Neural cell (in vitro differentiated cells): Measurements from ENCODE around the gene AGPAT3. TPM values are rescaled to one million over a fixed set of nuclear protein-coding genes. Genes with fewer than 3 reads are reported as not detected.

Experiments
- H2AFZ ChIP-seq: fragments of 200-600, 300-800 bp; sonication (generic), shearing (Covaris generic); 2 replicates; pipeline ENCODE4 v1.6.0; 2014; ENCODE audit warnings: low read depth, mild to moderate bottlenecking, antibody characterized with exemption, low read length, moderate library complexity
- H3F3A ChIP-seq: fragments of 200-600 bp; shearing (Covaris generic); 2 replicates; pipeline ENCODE4 v1.6.1; 2016; ENCODE audit warnings: mild to moderate bottlenecking, moderate library complexity, mixed read lengths, antibody characterized with exemption, low read length; ENCODE audit not compliant: insufficient read depth, poor library complexity, severe bottlenecking
- H3K27ac ChIP-seq: fragments of 200-600, 300-800 bp; sonication (generic), shearing (Covaris generic); 2 replicates; pipeline ENCODE4 v1.5.1; 2014; ENCODE audit warnings: mild to moderate bottlenecking, low read length, moderate library complexity
- H3K27me3 ChIP-seq: fragments of 300-800, 200-600 bp; sonication (generic), shearing (Covaris generic); 2 replicates; pipeline ENCODE4 v1.6.0; 2014; ENCODE audit warnings: mild to moderate bottlenecking, low read depth, low read length, moderate library complexity; ENCODE audit not compliant: insufficient read depth
- H3K36me3 ChIP-seq: fragments of 300-800, 200-600 bp; sonication (generic), shearing (Covaris generic); 2 replicates; pipeline ENCODE4 v1.5.1; 2014; ENCODE audit warnings: mild to moderate bottlenecking, antibody characterized with exemption, low read length, moderate library complexity; ENCODE audit not compliant: insufficient read depth
- H3K4me2 ChIP-seq: fragments of 300-800, 200-600 bp; sonication (generic), shearing (Covaris generic); 2 replicates; pipeline ENCODE4 v1.6.0; 2014; ENCODE audit warnings: mild to moderate bottlenecking, low read length
- H3K4me3 ChIP-seq: fragments of 300-800, 200-600 bp; sonication (generic), shearing (Covaris generic); 2 replicates; pipeline ENCODE4 v1.5.1; 2014; ENCODE audit warnings: mild to moderate bottlenecking, low read length, moderate library complexity
- H3K79me2 ChIP-seq: fragments of 200-600 bp; shearing (Covaris generic); replicated peaks from 2 replicates; pipeline ENCODE4 v1.6.0; 2014; ENCODE audit warnings: mild to moderate bottlenecking, low read length, moderate library complexity; ENCODE audit not compliant: insufficient read depth
- H3K9ac ChIP-seq: fragments of 300-800, 200-600 bp; sonication (generic), shearing (Covaris generic); 2 replicates; pipeline ENCODE4 v1.6.1; 2016; ENCODE audit warnings: mild to moderate bottlenecking, low read length, mixed read lengths
- H3K9me2 ChIP-seq: fragments of 200-600 bp; shearing (Covaris generic); 2 replicates; pipeline ENCODE4 v1.6.1; 2016; ENCODE audit warnings: mild to moderate bottlenecking, low read length, mixed read lengths; ENCODE audit not compliant: insufficient read depth
- H3K9me3 ChIP-seq: fragments of 200-600, 300-800 bp; sonication (generic), shearing (Covaris generic); 2 replicates; pipeline ENCODE4 v1.6.1; 2016; ENCODE audit warnings: mild to moderate bottlenecking, mixed run types, low read length, moderate library complexity, mixed read lengths
- H4K20me1 ChIP-seq: fragments of 200-600 bp; shearing (Covaris generic); 2 replicates; pipeline ENCODE4 v1.6.1; 2016; ENCODE audit warnings: mild to moderate bottlenecking, mixed run types; ENCODE audit not compliant: insufficient read depth
- EP300 ChIP-seq: fragments of 450-650 bp; conservative IDR thresholded peaks from 2 replicates; pipeline ENCODE4 v1.6.1; 2014; ENCODE audit warnings: antibody characterized with exemption, mild to moderate bottlenecking, moderate library complexity; ENCODE audit not compliant: poor library complexity, severe bottlenecking
- EZH2 ChIP-seq: fragments of 200-600, 300-800 bp; shearing (Covaris generic), sonication (generic); IDR thresholded peaks from 2 replicates; pipeline ENCODE4 v1.6.1; 2014; ENCODE audit warnings: antibody characterized with exemption, low read length, borderline replicate concordance, mild to moderate bottlenecking; ENCODE audit not compliant: insufficient read depth, poor library complexity, severe bottlenecking
- MXI1 ChIP-seq: fragments of 450-650 bp; conservative IDR thresholded peaks from 2 replicates; pipeline ENCODE4 v1.6.1; 2014; ENCODE audit warnings: antibody characterized with exemption, mild to moderate bottlenecking; ENCODE audit not compliant: poor library complexity, severe bottlenecking
- POLR2AphosphoS5 ChIP-seq: IDR thresholded peaks from 2 replicates; pipeline ENCODE4 v1.6.1; 2012
- RAD21 ChIP-seq: fragments of 450-650 bp; conservative IDR thresholded peaks from 2 replicates; pipeline ENCODE4 v1.6.1; 2014; ENCODE audit warnings: antibody characterized with exemption, mild to moderate bottlenecking, moderate library complexity
- SMC3 ChIP-seq: fragments of 450-650 bp; conservative IDR thresholded peaks from 2 replicates; pipeline ENCODE4 v1.6.1; 2014; ENCODE audit warnings: antibody characterized with exemption, mild to moderate bottlenecking, moderate library complexity; ENCODE audit not compliant: poor library complexity
- TAF1 ChIP-seq: IDR thresholded peaks from 2 replicates; pipeline ENCODE4 v1.6.1; 2012; ENCODE audit warnings: low read depth
- polyA plus RNA-seq: library from polyadenylated mRNA; depleted of rRNA; stranded (reverse); fragments of >200 nt; gene quantifications from 2 replicates; pipeline ENCODE4 v1.2.3, GENCODE V29; 2014
- TF ChIP-seq, protein P1 (sequence below): fragments of 450-650 bp; IDR thresholded peaks from 2 replicates; pipeline ENCODE4 v1.5.1; 2014; ENCODE audit warnings: antibody characterized with exemption, mild to moderate bottlenecking, moderate library complexity; ENCODE audit not compliant: poor library complexity, severe bottlenecking
- TF ChIP-seq, protein P2 (sequence below): IDR thresholded peaks from 2 replicates; pipeline ENCODE4 v1.6.1; 2012; ENCODE audit warnings: borderline replicate concordance

Gene AGPAT3
- polyA plus RNA-seq, 1 donor from 2014 or later, result 8.4 TPM

DNA sequence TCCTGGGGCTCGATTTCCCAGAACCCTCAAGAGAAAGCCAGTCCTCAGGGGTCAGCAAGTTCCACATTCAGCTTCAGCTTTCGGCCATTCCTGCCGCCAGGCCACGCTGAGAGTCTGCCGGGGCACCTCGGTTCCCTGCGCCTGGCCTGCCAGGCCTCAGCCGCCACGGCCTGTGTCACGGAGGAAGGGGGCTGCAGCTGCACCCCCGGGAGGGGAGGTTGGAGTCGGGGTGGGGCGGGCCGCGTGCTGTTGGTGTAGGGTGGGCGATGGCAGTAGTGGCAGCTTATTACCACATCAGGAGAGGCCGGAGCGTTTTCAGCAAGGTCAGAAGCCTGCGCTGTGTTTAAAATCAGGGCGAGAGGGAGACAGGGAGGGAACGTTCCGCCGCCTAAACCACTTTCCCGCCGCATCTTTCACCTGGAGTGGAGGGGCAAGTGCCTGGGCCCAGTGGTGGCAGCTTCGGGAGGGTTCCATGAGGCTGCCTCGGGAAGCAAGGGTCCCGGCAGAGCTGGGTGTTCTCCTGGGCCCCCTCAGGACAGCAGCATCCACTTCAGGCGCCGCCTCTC lies 78.6 kb downstream of the AGPAT3 start:
- no peaks in the 10 kb centered on the region for H3F3A ChIP-seq
- no peaks in the 10 kb centered on the region for H3K27me3 ChIP-seq
- H3K9ac ChIP-seq, result no peak overlapping the region
- H3K79me2 ChIP-seq, result no peaks in the 10 kb centered on the region
- no peaks in the 10 kb centered on the region for H3K9me3 ChIP-seq
- no peak overlapping the region for H2AFZ ChIP-seq
- H3K4me2 ChIP-seq, result no peak overlapping the region
- H3K27ac ChIP-seq, result no peak overlapping the region
- H4K20me1 ChIP-seq, result no peaks in the 10 kb centered on the region
- no peaks in the 10 kb centered on the region for H3K9me2 ChIP-seq
- H3K36me3 ChIP-seq, result no peaks in the 10 kb centered on the region
- no peak for TF ChIP-seq EZH2
- TF ChIP-seq, protein P1, sequence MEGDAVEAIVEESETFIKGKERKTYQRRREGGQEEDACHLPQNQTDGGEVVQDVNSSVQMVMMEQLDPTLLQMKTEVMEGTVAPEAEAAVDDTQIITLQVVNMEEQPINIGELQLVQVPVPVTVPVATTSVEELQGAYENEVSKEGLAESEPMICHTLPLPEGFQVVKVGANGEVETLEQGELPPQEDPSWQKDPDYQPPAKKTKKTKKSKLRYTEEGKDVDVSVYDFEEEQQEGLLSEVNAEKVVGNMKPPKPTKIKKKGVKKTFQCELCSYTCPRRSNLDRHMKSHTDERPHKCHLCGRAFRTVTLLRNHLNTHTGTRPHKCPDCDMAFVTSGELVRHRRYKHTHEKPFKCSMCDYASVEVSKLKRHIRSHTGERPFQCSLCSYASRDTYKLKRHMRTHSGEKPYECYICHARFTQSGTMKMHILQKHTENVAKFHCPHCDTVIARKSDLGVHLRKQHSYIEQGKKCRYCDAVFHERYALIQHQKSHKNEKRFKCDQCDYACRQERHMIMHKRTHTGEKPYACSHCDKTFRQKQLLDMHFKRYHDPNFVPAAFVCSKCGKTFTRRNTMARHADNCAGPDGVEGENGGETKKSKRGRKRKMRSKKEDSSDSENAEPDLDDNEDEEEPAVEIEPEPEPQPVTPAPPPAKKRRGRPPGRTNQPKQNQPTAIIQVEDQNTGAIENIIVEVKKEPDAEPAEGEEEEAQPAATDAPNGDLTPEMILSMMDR, result no peak
- TF ChIP-seq, protein P2, sequence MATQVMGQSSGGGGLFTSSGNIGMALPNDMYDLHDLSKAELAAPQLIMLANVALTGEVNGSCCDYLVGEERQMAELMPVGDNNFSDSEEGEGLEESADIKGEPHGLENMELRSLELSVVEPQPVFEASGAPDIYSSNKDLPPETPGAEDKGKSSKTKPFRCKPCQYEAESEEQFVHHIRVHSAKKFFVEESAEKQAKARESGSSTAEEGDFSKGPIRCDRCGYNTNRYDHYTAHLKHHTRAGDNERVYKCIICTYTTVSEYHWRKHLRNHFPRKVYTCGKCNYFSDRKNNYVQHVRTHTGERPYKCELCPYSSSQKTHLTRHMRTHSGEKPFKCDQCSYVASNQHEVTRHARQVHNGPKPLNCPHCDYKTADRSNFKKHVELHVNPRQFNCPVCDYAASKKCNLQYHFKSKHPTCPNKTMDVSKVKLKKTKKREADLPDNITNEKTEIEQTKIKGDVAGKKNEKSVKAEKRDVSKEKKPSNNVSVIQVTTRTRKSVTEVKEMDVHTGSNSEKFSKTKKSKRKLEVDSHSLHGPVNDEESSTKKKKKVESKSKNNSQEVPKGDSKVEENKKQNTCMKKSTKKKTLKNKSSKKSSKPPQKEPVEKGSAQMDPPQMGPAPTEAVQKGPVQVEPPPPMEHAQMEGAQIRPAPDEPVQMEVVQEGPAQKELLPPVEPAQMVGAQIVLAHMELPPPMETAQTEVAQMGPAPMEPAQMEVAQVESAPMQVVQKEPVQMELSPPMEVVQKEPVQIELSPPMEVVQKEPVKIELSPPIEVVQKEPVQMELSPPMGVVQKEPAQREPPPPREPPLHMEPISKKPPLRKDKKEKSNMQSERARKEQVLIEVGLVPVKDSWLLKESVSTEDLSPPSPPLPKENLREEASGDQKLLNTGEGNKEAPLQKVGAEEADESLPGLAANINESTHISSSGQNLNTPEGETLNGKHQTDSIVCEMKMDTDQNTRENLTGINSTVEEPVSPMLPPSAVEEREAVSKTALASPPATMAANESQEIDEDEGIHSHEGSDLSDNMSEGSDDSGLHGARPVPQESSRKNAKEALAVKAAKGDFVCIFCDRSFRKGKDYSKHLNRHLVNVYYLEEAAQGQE, result no peak
- H3K4me3 ChIP-seq, result no peak overlapping the region

DNA sequence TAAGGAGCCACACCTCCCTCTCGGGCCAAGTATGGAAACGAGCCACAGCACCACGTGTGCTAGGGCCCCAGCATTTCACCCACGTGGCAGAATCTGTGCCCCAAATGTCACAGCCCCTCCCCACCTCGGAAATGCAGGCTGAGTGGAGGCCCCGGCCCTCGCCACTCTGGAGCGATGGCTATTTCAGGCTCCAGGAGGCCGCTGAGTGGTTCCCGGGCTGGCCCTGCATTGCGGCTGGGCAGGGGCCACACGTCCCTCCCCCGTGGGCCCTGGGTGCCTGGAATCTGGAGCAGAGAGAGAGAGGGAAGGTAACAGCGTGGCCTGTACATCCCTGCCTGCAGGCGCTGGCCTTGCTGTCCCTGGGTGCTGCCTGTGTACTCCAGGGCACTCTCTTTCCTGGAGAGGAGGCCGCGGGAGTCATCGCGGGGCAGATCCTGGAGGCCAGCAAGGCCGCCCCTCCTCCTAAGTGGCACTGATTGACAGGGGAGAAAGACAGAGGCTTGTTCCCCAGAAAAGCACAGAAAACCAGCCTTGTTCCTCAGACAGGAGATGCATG lies 79.1 kb downstream of the AGPAT3 start:
- Histone ChIP-seq H3K4me3 (no peak overlapping the region), H3K27ac (no peak overlapping the region), H3K4me2 (no peak overlapping the region), H3K9me3 (no peaks in the 10 kb centered on the region), H3F3A (no peaks in the 10 kb centered on the region), H3K27me3 (no peaks in the 10 kb centered on the region), H3K79me2 (no peaks in the 10 kb centered on the region), H3K36me3 (no peaks in the 10 kb centered on the region), H3K9ac (no peak overlapping the region), H3K9me2 (no peaks in the 10 kb centered on the region), H4K20me1 (no peaks in the 10 kb centered on the region), H2AFZ (no peak overlapping the region)
- TF ChIP-seq RAD21 (no peak), TAF1 (no peak), EZH2 (no peak), POLR2AphosphoS5 (no peak), MXI1 (no peak), SMC3 (no peak), EP300 (no peak)
- TF ChIP-seq, protein P1, result no peak
- TF ChIP-seq, protein P2, result no peak
